Muscle layer of colon (tissue), 2 donors: ENCODE results near the gene ENTR1.
A peak's percentile ranks its signal among the peaks of the same experiment; 100 is the strongest.

Experiments used
- H3K27ac ChIP-seq: one replicate; pipeline ENCODE4 v1.7.0; 2013; ENCODE audit warnings: low read depth, mild to moderate bottlenecking, low read length, moderate library complexity
- H3K27me3 ChIP-seq, 2 donors: one replicate each; pipeline ENCODE4 v1.7.0; 2013; ENCODE audit warnings: low read length in 2 of 2, mild to moderate bottlenecking in 2 of 2; ENCODE audit not compliant: insufficient read depth in 2 of 2, control insufficient read depth in 1 of 2
- H3K36me3 ChIP-seq: one replicate; pipeline ENCODE4 v1.7.0; 2013; ENCODE audit warnings: mild to moderate bottlenecking, low read length; ENCODE audit not compliant: insufficient read depth
- H3K4me1 ChIP-seq: one replicate; pipeline ENCODE4 v1.7.0; 2013; ENCODE audit warnings: mild to moderate bottlenecking, low read length; ENCODE audit not compliant: insufficient read depth
- H3K4me3 ChIP-seq, 2 donors: one replicate each; pipeline ENCODE4 v1.7.0; 2013; ENCODE audit warnings: low read length in 2 of 2, low read depth in 1 of 2, mild to moderate bottlenecking in 1 of 2, moderate library complexity in 1 of 2
- H3K9ac ChIP-seq: one replicate; pipeline ENCODE4 v1.7.0; 2013; ENCODE audit warnings: low read length
- H3K9me3 ChIP-seq: one replicate; pipeline ENCODE4 v1.7.0; 2013; ENCODE audit warnings: mild to moderate bottlenecking, low read length
- donor health status: abdominal sarcoma.
- donor health status: Adenocarcinoma of cecum.

ENTR1 gene

GRCh38 chr9:136361047-136361753, 49.2 kb downstream of the ENTR1 start:
- Histone ChIP-seq H3K4me3 (peak overlapping the region in 1 of 2 donors; percentile 21), H3K27me3 (no peaks in the 10 kb centered on the region), H3K27ac (peak overlapping the region; percentile 90), H3K4me1 (peaks cover 32% of the 10 kb centered on the region), H3K9ac (no peak overlapping the region), H3K9me3 (no peaks in the 10 kb centered on the region), H3K36me3 (no peaks in the 10 kb centered on the region)

- no peak overlapping the region for H3K9ac ChIP-seq
- H3K9me3 ChIP-seq: no peaks in the 10 kb centered on the region
- no peaks in the 10 kb centered on the region for H3K27me3 ChIP-seq
- H3K27ac ChIP-seq: no peak overlapping the region
- H3K4me1 ChIP-seq: peaks cover 32% of the 10 kb centered on the region
- H3K36me3 ChIP-seq: no peaks in the 10 kb centered on the region
- no peak overlapping the region for H3K4me3 ChIP-seq
Measured at GRCh38 chr9:136359774-136360718, 50.4 kb downstream of the ENTR1 start.

GRCh38 chr9:136358888-136359287, 51.5 kb downstream of the ENTR1 start:
- no peaks in the 10 kb centered on the region for H3K36me3 ChIP-seq
- H3K4me3 ChIP-seq: no peak overlapping the region
- H3K27ac ChIP-seq: no peak overlapping the region
- H3K27me3 ChIP-seq: no peaks in the 10 kb centered on the region
- H3K9ac ChIP-seq: no peak overlapping the region
- no peaks in the 10 kb centered on the region for H3K9me3 ChIP-seq
- peaks cover 36% of the 10 kb centered on the region for H3K4me1 ChIP-seq

GRCh38 chr9:136358016-136358415, 52.4 kb downstream of the ENTR1 start:
- H3K4me1 ChIP-seq: peaks cover 34% of the 10 kb centered on the region
- no peak overlapping the region for H3K4me3 ChIP-seq
- no peaks in the 10 kb centered on the region for H3K9me3 ChIP-seq
- no peak overlapping the region for H3K27ac ChIP-seq
- H3K9ac ChIP-seq: no peak overlapping the region
- H3K27me3 ChIP-seq: no peaks in the 10 kb centered on the region
- no peaks in the 10 kb centered on the region for H3K36me3 ChIP-seq

GRCh38 chr9:136357202-136357725, 53.1 kb downstream of the ENTR1 start:
- Histone ChIP-seq H3K4me1 (peaks cover 27% of the 10 kb centered on the region), H3K27me3 (no peaks in the 10 kb centered on the region), H3K36me3 (no peaks in the 10 kb centered on the region), H3K9ac (no peak overlapping the region), H3K4me3 (no peak overlapping the region), H3K27ac (no peak overlapping the region), H3K9me3 (no peaks in the 10 kb centered on the region)

GRCh38 chr9:136355616-136356557, 54.5 kb downstream of the ENTR1 start:
- no peak overlapping the region for H3K27ac ChIP-seq

GRCh38 chr9:136354592-136355085, 55.8 kb downstream of the ENTR1 start:
- Histone ChIP-seq H3K27me3 (no peaks in the 10 kb centered on the region), H3K36me3 (no peaks in the 10 kb centered on the region), H3K9me3 (no peaks in the 10 kb centered on the region), H3K4me3 (no peak overlapping the region), H3K4me1 (peaks cover 11% of the 10 kb centered on the region), H3K9ac (no peak overlapping the region), H3K27ac (peak overlapping the region; percentile 8)

More at GRCh38 chr9:136355616-136356557, 54.5 kb downstream of the ENTR1 start:
- no peak overlapping the region for H3K4me3 ChIP-seq
- no peak overlapping the region for H3K9ac ChIP-seq
- no peaks in the 10 kb centered on the region for H3K9me3 ChIP-seq
- H3K4me1 ChIP-seq: peaks cover 14% of the 10 kb centered on the region
- no peaks in the 10 kb centered on the region for H3K27me3 ChIP-seq
- no peaks in the 10 kb centered on the region for H3K36me3 ChIP-seq

GRCh38 chr9:136353757-136354488, 56.5 kb downstream of the ENTR1 start:
- Histone ChIP-seq H3K4me3 (no peak overlapping the region), H3K4me1 (peaks cover 11% of the 10 kb centered on the region), H3K27me3 (no peaks in the 10 kb centered on the region), H3K36me3 (no peaks in the 10 kb centered on the region), H3K27ac (no peak overlapping the region), H3K9ac (no peak overlapping the region), H3K9me3 (no peaks in the 10 kb centered on the region)

- H3K36me3 ChIP-seq: no peaks in the 10 kb centered on the region
- no peak overlapping the region for H3K9ac ChIP-seq
- H3K4me1 ChIP-seq: peaks cover 11% of the 10 kb centered on the region
- peak overlapping the region; percentile 13 for H3K27ac ChIP-seq
- H3K4me3 ChIP-seq: no peak overlapping the region
- no peaks in the 10 kb centered on the region for H3K27me3 ChIP-seq
- H3K9me3 ChIP-seq: no peaks in the 10 kb centered on the region
Measured at GRCh38 chr9:136353088-136353487, 57.3 kb downstream of the ENTR1 start.

- Histone ChIP-seq H3K27ac (peak overlapping the region; percentile 13), H3K9me3 (no peaks in the 10 kb centered on the region), H3K27me3 (no peaks in the 10 kb centered on the region), H3K4me1 (peaks cover 11% of the 10 kb centered on the region), H3K9ac (no peak overlapping the region), H3K36me3 (no peaks in the 10 kb centered on the region), H3K4me3 (no peak overlapping the region)
Measured at GRCh38 chr9:136352682-136353081, 57.7 kb downstream of the ENTR1 start.
